Transverse colon (tissue), 4 donors: ENCODE measurements around the gene CCDC24. TPM values are rescaled to one million over a fixed set of nuclear protein-coding genes. Genes with fewer than 3 reads are reported as not detected.

ENCODE experiments used
- DNase-seq: peaks from one replicate; pipeline ENCODE4 v3.0.0-alpha.2; 2019
- H3K27ac ChIP-seq, 4 donors: fragments of 200-600 bp; sonication (generic); 2 replicates each; pipeline ENCODE4 v1.5.1; 2016 to 2018; ENCODE audit warnings: inconsistent platforms in 4 of 4
- H3K27me3 ChIP-seq: fragments of 200-600 bp; sonication (generic); 2 replicates; pipeline ENCODE4 v1.5.1; 2017; ENCODE audit warnings: inconsistent platforms
- H3K36me3 ChIP-seq, 4 donors: fragments of 200-600 bp; sonication (generic); 2 replicates each; pipeline ENCODE4 v1.5.1; 2017 to 2019; ENCODE audit warnings: inconsistent platforms in 4 of 4
- H3K4me1 ChIP-seq, 4 donors: fragments of 200-600 bp; sonication (generic); 2 replicates each; pipeline ENCODE4 v1.5.1; 2017 to 2020; ENCODE audit warnings: inconsistent platforms in 4 of 4
- H3K4me3 ChIP-seq, 4 donors: fragments of 200-600 bp; sonication (generic); 1 replicate in 1 of 4; 2 replicates in 3 of 4; pipeline versions ENCODE4 v1.5.1 to v1.6.1; 2017 to 2019; ENCODE audit warnings: inconsistent platforms in 4 of 4
- H3K9me3 ChIP-seq, 2 donors: fragments of 200-600 bp; sonication (generic); 2 replicates each; pipeline ENCODE4 v1.5.1; 2017 to 2019; ENCODE audit warnings: inconsistent platforms in 2 of 2
- EP300 ChIP-seq: sonication (generic); formaldehyde crosslinking; IDR thresholded peaks from one replicate; pipeline ENCODE4 v1.6.1; 2017; ENCODE audit warnings: antibody characterized with exemption, low read depth
- POLR2A ChIP-seq: fragments of 450-650 bp; IDR thresholded peaks from one replicate; pipeline ENCODE4 v1.6.1; 2016; ENCODE audit warnings: antibody characterized with exemption, mild to moderate bottlenecking, moderate library complexity
- POLR2AphosphoS5 ChIP-seq, 3 donors: sonication (generic); formaldehyde crosslinking; IDR thresholded peaks; one replicate each; pipeline ENCODE4 v1.6.1; 2016; ENCODE audit warnings: antibody characterized with exemption in 3 of 3
- whole genome bisulfite sequencing, 2 donors: methylation state at CpG; one replicate each; pipeline ENCODE4 v1.1.5; 2018; ENCODE audit warnings: low coverage in 1 of 2; 5-methylcytosine and 5-hydroxymethylcytosine counted together
- in situ Hi-C, 4 donors: fragments of 200-750 bp; cut with MboI; loops; one replicate each; pipeline versions ENCODE4 v1.15.0 to v1.15.1; 2017; ENCODE audit warnings: low sequenced_read_pairs in 3 of 4, low pct_ligation_motif_present in 1 of 4, low pct_unique_long_range_greater_than_20kb in 1 of 4
- intact Hi-C: fragments of 100-400 bp; cut with DNase I; formaldehyde crosslinking; loops from one replicate; pipeline ENCODE4 v1.15.1; 2023; ENCODE audit warnings: low total_unique reads
- total RNA-seq, 4 donors: library from RNA; depleted of rRNA; stranded (reverse); fragments of >200 nt; gene quantifications; one replicate each; pipeline ENCODE4 v1.1.0, GENCODE V29; 2016
- TF ChIP-seq, protein P1 (sequence below), 5 experiments: fragments of 200-600 bp in 3 of 5; fragments of 450-650 bp in 2 of 5; sonication (generic) in 3 of 5; IDR thresholded peaks; 1 replicate in 2 of 5; 2 replicates in 3 of 5; pipeline ENCODE4 v1.5.1; 2016 to 2017; ENCODE audit warnings: antibody characterized with exemption in 5 of 5, inconsistent platforms in 3 of 5, mild to moderate bottlenecking in 2 of 5, moderate library complexity in 1 of 5

Gene CCDC24
- total RNA-seq, 4 donors from 2014 or later, result 13.8 to 22.0 (median 17.6) TPM

DNA sequence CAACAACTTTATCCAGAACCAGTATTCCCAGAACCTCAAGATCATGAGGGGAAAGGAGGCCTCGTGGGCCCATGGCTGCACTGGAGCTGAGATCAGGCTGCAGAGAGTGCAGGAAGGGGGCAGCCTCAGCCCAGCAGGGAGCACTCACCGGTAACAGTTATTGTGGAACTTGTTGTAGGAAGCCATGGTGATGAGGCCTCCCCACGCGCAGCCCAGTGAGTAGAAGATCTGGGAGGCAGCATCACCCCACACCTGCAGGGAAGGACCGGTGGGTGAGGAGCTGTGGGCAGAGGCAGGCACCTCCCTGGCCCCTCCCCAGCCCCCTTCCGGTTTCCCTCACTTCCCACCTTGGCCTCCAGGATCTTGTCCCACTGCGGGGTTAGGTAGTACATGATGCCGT is 10.8 kb downstream of the CCDC24 start:
- H3K9me3 ChIP-seq, result no peaks in the 10 kb centered on the region
- in situ Hi-C loops, result no loop called here
- TF ChIP-seq, protein P1, sequence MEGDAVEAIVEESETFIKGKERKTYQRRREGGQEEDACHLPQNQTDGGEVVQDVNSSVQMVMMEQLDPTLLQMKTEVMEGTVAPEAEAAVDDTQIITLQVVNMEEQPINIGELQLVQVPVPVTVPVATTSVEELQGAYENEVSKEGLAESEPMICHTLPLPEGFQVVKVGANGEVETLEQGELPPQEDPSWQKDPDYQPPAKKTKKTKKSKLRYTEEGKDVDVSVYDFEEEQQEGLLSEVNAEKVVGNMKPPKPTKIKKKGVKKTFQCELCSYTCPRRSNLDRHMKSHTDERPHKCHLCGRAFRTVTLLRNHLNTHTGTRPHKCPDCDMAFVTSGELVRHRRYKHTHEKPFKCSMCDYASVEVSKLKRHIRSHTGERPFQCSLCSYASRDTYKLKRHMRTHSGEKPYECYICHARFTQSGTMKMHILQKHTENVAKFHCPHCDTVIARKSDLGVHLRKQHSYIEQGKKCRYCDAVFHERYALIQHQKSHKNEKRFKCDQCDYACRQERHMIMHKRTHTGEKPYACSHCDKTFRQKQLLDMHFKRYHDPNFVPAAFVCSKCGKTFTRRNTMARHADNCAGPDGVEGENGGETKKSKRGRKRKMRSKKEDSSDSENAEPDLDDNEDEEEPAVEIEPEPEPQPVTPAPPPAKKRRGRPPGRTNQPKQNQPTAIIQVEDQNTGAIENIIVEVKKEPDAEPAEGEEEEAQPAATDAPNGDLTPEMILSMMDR (IDR thresholded peaks at IDR 0.05), result no peak
- TF ChIP-seq POLR2A (no peak), POLR2AphosphoS5 (IDR thresholded peaks at IDR 0.05) (no peak), EP300 (no peak)
- no peaks in the 10 kb centered on the region for H3K27me3 ChIP-seq
- no peak overlapping the region for H3K27ac ChIP-seq
- H3K4me1 ChIP-seq, result peaks cover 0 to 8% (median 4%) of the 10 kb centered on the region in 4 donors
- 82% methylated on average over 8 of the region's 8 CpGs; no CpG with 5 or more reads in 1 of the 2 donors for WGBS, 2 donors
- no peak for DNase-seq
- intact Hi-C loops, result loop anchor here (5.0 kb wide), 1 partner anchor 35 kb away; no protein-coding TSS in a partner anchor
- H3K4me3 ChIP-seq, result no peak overlapping the region
- H3K36me3 ChIP-seq, result no peaks in the 10 kb centered on the region

DNA sequence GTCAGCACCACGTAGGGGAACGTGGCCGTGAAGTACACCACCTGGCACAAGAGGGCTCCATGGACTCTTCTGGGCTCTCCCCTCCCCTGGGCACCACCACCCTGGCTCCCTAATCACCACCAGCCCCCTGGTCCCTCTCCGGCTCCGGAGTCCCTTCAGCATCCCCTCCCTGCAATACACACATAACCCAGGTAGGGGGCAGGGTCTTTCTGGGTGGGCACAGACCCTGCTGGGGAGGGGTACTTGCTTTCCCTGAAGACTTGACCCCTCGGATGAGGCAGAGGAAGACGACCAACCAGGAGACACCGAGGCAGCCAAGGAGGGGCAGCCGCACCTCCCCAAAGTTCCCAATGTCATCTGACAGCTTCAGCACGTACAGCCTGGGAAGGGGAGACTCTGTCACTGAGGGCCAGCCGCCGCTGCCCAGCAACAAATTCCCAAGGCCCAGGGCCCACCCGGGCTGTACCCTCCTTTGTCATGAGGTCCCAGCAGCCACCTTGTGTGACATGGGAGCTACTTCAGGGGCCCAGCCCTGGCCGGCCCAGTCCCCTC is 11.3 kb downstream of the CCDC24 start:
- DNase-seq, result no peak
- Histone ChIP-seq H3K36me3 (no peaks in the 10 kb centered on the region), H3K27me3 (no peaks in the 10 kb centered on the region), H3K4me3 (no peak overlapping the region), H3K27ac (no peak overlapping the region), H3K9me3 (no peaks in the 10 kb centered on the region), H3K4me1 (peaks cover 0 to 5% (median 2%) of the 10 kb centered on the region in 4 donors)
- TF ChIP-seq POLR2A, result no peak
- TF ChIP-seq, protein P1 (IDR thresholded peaks at IDR 0.05), result no peak
- TF ChIP-seq POLR2AphosphoS5 (IDR thresholded peaks at IDR 0.05), result no peak
- TF ChIP-seq EP300, result no peak
- intact Hi-C loops (loop anchor here (5.0 kb wide), 1 partner anchor 35 kb away; no protein-coding TSS in a partner anchor), in situ Hi-C loops (no loop called here)
- 85% methylated on average over 14 of the region's 14 CpGs; no CpG with 5 or more reads in 1 of the 2 donors for WGBS, 2 donors

DNA sequence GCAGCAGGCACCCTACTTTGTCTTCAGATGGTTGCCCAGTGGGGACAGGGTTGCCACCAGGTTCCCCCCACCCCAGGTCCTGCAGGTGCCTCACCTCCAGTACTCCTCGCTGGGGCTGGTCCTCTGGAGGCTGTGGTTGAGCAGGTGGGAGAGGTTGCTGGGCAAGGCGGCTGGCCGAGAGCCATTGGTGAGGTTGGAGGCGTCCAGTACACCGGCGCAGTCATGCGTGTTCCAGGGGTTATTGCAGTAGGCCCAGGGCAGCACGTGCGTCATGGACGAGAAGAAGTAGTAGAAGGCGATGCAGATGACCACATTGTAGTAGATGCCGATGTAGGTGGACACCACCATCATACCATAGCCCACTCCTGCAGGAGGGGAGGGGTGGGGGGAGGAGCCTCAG is 16.9 kb downstream of the CCDC24 start:
- H3K27ac ChIP-seq, result no peak overlapping the region
- H3K4me1 ChIP-seq, result peaks cover 0 to 28% (median 10%) of the 10 kb centered on the region in 4 donors
- no peaks in the 10 kb centered on the region for H3K36me3 ChIP-seq
- H3K27me3 ChIP-seq, result no peaks in the 10 kb centered on the region
- intact Hi-C loops, result loop anchor here (5.0 kb wide), 1 partner anchor 39 kb away; no protein-coding TSS in a partner anchor
- in situ Hi-C loops, result loop anchor here in 1 of 4 donors (5.0 kb wide), 1 partner anchor 34 kb away; no protein-coding TSS in a partner anchor
- TF ChIP-seq POLR2AphosphoS5 (IDR thresholded peaks at IDR 0.05), result no peak
- no peak for TF ChIP-seq POLR2A
- TF ChIP-seq, protein P1 (IDR thresholded peaks at IDR 0.05), result no peak
- no peak for TF ChIP-seq EP300
- WGBS, 2 donors, result 96 to 98% methylated on average over 7 to 12 of the region's 12 CpGs
- no peak for DNase-seq
- H3K4me3 ChIP-seq, result no peak overlapping the region
- H3K9me3 ChIP-seq, result no peaks in the 10 kb centered on the region

DNA sequence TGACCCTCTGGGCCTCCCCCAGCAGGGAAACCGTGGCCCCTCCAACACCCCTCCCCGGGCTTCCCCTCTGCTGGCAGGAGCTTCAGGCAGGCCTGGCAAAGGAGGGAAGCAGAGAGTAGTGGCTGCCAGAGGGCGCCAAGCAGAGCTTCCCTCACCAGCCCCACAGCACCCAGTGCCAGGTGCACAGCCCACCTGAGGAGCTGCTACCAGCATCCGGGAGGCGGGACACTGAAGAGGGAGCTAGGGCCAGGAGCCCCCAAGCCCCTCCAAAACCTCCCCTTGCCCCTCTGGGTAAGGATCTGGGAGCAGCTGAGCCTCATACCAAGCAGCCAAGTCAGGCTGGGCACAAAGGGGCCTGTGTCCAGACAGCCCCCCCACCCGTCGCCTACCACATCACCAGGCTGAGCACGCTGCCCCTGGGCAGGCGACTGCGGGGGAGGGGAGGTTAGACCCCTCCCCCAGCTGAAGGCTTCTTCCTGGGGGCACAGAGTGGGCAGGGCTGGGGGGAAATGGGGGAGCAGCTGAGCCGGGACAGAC is 19.6 kb downstream of the CCDC24 start:
- Histone ChIP-seq H3K9me3 (no peaks in the 10 kb centered on the region), H3K36me3 (no peaks in the 10 kb centered on the region), H3K4me1 (peaks cover 7 to 47% (median 29%) of the 10 kb centered on the region in 4 donors), H3K27me3 (no peaks in the 10 kb centered on the region), H3K4me3 (no peak overlapping the region), H3K27ac (no peak overlapping the region)
- in situ Hi-C loops (no loop called here), intact Hi-C loops (no loop called here)
- TF ChIP-seq, protein P1 (IDR thresholded peaks at IDR 0.05), result no peak
- TF ChIP-seq POLR2AphosphoS5 (IDR thresholded peaks at IDR 0.05), result no peak
- 84% methylated on average over 11 of the region's 11 CpGs; no CpG with 5 or more reads in 1 of the 2 donors for WGBS, 2 donors
- no peak for DNase-seq
